SH-SY5Y (cell line): ENCODE measurements around the gene DCAF16.

Experiments used
- GATA2 ChIP-seq: IDR thresholded peaks from 2 replicates; pipeline ENCODE4 v1.6.1; 2011; ENCODE audit warnings: mild to moderate bottlenecking, low read depth, low read length
- GATA3 ChIP-seq: IDR thresholded peaks from 2 replicates; pipeline ENCODE4 v1.6.1; 2011; ENCODE audit warnings: low read depth, mild to moderate bottlenecking, low read length, moderate library complexity

The DCAF16 gene

DNA sequence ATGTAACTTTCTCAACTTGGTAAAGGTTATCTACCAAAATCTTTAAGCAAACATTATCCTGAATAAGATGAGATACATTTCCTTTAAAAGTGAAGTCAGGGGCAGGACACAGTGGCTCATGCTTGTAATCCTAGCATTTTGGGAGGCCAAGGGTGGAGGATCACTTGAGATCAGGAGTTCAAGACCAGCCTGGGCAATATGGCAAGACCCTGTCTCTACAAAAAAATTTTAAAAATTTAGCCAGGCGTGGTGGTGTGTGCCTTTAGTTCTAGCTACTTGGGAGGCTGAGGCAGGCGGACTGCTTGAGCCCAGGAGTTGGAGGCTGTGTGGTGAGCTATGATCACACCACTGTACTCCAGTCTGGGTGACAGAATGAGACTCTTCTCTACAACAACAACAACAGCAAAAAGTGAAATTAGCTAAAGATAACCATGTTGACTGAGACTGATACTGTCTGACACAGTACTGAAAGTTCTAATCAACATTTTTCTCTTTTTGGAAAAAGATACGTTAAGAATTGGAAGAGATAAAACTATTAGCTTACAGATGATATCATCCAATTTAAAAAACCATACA, 4.9 kb downstream of the DCAF16 start:
- TF ChIP-seq GATA3 (no peak), GATA2 (no peak)

DNA sequence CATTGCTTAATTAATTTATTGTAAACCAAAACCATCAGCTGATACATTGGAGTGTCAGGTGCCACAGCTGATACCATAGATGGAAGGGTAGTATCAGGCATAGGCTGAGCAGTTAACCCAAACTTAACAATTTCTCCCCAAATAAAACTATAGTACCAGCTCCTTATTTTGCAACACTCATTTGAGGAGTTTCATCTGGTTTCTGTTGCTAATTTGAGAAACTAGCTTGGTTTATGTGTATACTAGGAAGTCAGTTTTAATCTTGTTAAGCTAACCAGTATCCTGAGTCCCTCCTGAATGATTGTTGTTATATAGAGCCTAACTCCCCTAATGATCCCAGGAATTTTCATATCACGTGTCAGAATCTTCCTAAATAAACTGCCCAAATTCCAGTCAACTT, 12.7 kb downstream of the DCAF16 start:
- TF ChIP-seq GATA2 (no peak), GATA3 (no peak)

DNA sequence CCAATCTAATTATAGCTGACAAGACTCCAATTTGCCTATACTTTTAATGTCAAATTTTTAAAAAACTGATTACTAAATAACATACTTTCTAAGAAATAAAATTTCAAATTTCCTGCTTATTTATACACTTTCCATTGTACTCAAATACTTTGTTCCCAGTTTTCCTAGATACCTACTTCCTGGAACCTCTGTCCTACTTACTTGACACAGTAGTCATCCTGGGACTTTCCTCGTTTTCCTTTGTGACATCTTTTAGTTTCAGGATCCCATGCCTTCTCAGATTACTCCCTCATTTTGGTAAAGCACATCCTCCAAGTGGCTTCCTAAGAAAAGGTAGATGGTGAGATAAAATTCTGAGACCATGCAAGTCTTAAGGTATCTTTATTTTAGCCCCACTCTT, 15.8 kb downstream of the DCAF16 start:
- TF ChIP-seq GATA2 (no peak), GATA3 (no peak)

DNA sequence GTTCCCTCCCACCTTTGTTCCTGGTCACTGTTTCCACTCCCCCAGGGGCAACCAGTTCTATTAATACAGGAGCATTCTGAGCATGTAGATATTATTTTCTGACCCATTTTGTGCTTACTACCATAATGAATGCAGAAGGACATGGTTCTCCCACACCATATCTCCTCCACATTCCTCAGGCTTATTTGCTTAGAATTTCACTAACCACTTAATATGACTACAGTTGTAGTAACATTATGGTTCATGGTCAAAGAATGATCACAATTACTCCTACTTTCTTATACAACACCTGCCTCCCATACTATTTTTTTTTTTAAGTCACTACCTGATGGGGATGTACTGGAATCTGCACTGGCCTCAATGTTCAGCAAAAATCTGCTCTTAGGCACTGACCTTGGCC, 21.6 kb downstream of the DCAF16 start:
- TF ChIP-seq GATA3: no peak
- TF ChIP-seq GATA2: no peak

DNA sequence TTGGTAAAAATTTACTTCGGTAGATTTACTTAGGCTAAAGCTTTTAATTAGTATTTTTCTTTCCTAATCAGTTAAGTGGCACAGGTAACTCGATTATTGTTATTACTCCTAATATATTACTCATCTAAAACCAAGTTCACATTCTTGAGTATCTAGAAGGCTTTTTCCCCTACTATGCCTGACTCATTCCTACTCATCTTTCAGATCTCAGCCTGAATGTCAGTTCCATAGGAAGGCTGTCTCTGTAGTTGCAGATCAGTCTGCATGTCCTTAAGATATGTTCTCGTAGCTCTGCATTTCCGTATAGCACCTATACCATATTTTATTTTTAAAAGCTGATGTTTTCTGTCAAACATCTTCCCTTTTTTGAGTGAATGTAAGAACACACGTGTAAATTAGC, 23.2 kb downstream of the DCAF16 start:
- TF ChIP-seq GATA2: no peak
- no peak for TF ChIP-seq GATA3

DNA sequence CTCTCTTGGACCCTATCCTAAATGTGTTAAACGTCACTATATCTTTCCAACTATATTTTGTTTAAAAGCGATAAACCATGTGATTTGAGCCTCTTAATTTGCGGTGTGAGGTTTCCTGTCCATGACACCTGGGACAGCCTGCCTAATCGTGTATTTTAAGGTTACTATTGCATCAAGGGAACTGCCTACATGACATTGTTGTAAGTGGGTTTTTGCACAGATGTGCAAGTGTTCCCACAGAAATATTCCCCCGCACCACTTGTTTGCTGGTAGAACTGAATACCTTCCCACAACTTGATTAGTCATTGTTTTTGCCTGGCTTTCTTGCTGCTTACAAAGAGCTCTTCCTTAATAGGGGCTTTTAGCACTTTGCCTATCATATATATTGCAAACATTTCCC, 24.0 kb downstream of the DCAF16 start:
- no peak for TF ChIP-seq GATA2
- TF ChIP-seq GATA3: no peak

DNA sequence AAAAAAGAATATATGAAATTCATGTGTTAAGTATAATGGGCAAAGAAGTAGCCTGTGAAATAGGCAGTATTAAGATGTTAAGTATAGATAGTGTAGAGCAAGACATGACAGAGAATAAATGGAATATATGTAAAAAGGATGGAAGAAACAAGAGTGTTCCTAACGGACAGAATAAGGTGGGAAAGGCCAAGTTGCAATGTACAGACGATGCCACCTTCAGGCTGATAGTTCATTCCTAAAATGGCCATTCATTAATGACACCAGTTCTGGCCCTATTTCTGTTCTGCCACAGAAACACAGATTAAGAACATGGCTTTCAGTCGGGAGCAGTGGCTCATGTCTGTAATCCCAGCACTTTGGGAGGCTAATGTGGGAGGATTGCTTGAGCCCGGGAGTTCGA, 24.7 kb downstream of the DCAF16 start:
- no peak for TF ChIP-seq GATA3
- TF ChIP-seq GATA2: no peak

DNA sequence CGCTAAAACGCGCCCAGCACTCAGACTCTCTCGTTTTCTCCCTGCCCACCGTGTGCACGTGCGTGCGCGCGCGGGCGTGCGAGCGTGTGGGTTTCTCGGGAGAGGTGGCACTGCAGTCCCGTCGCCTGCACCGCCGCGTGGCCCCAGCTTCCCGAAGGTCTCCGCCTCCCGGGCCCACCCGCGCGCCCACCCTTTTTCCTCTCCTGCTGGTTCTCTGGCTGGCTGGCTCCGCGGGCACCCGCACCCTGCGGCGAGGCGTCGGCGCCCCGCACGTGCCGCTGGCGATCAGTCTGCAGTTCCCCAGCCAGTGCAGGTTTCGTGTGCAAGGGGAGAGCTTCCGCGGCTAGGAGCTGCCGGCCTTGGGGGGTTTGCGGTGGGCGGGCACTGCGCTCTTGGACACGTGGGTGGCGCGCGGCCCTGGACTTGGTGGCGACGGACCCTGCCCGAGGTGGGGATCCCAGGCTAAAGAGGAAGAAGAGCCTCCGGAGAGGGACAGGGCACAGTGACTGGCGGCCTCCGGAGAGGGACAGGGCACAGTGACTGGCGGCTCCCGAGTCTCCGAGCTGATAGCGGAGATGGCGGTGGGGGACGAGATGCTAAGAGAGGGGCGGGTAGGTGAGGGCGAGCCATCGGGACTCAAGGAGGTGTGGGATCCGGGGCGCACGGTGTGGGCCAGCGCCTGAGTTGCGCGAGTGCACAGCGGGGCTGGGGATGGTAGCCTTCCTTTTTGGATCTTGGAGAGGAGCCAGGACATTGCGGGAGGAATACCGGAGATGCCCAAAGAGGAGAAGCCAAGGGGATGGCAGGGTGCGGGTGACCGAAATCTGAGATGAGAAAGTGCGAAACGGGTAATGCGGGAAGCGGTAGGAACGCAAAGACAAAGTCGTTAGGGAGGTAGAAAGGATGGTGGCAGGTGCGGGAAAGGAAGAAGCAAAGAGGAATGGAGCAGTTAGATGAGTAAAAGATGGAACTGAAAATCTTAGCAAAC, 29.0 kb downstream of the DCAF16 start, which contains the start of gene FAM184B:
TSS of gene FAM184B (minus strand) at position 322 of the 988 bp plus-strand sequence. CDS start 322 bp downstream, outside the sequence.
- TF ChIP-seq GATA3 (no peak), GATA2 (no peak)

DNA sequence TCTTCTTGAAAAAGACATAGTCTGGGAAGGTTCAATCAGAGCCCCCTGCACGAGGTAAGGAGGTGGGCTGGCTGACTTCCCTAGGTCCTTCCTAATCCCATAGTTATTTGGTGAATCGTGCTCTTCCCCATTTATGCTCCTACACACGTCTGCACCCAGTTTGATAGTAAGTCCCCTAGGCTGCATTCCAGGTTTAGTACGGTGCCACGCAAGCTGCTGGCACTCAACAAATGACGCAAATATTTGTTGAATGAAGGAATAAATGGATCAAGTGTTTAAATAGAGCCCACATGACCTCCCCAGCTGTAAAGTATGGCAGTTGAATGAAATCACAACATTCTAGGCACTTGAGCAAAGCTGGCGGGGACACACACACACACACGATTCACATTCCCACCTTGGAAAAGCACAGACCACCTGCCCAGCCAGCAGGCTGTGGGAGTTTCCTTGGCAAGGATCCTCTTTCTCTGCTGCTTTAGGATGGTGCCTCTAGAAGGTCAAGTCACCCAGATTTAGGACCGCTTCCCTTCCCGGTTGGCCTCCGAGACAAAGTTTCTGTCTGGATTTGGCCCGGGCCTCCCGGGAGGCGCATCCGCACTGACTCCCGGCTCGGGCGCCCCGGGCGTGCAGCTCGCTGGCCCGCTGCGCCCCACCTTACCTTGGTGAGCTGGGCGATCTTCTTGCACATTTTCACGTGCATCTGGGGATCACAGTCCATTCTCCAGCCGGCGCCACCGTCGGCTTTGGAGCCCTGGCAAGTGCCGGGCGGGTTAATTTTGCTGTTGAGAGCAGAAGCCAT, 29.9 kb downstream of the DCAF16 start:
- TF ChIP-seq GATA2: no peak
- no peak for TF ChIP-seq GATA3

DNA sequence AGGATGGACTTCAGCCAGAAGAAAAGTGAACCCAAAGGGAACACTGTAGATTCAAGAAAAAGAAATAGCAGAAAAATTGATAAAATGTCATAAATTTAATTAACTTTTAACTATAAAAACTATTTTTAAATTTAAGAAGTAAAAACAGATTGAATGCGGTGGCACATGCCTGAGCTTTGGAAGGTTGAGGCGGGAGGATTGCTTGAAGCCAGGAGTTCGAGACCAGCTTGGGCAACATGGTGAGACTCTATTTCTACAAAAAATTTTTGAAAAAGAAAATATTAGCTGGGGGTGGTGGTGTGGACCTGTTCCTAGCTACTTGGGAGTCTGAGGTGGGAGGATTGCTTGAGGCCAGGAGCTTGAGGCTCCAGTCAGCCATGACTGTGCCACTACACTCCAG, 32.1 kb downstream of the DCAF16 start:
- TF ChIP-seq GATA3 (no peak), GATA2 (no peak)

DNA sequence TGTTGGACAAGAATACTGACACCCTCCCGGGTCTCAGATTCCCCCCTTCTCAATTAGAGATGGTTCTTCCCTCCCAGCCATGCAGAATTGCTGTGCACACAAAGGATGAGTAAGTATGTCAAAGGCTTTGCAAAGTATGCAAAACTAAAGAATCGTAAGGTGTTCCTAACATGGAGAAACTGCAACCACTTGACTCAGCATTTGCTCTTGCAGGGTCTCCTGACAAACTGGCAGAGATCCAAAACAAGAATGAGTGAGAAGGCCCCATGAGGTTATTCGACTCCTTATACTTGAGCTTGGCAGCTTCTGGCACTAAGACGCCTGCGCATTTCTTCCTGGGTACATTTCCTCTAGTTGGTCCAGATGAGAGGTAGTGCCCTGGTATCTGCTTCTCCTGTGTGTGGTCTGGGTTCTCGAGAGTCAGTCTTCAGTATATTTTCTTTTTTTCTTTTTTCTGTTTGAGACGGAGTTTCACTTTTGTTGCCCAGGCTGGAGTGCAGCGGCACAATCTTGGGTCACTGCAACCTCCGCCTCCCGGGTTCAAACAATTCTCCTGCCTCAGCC, 37.3 kb downstream of the DCAF16 start:
- no peak for TF ChIP-seq GATA2
- TF ChIP-seq GATA3: no peak

DNA sequence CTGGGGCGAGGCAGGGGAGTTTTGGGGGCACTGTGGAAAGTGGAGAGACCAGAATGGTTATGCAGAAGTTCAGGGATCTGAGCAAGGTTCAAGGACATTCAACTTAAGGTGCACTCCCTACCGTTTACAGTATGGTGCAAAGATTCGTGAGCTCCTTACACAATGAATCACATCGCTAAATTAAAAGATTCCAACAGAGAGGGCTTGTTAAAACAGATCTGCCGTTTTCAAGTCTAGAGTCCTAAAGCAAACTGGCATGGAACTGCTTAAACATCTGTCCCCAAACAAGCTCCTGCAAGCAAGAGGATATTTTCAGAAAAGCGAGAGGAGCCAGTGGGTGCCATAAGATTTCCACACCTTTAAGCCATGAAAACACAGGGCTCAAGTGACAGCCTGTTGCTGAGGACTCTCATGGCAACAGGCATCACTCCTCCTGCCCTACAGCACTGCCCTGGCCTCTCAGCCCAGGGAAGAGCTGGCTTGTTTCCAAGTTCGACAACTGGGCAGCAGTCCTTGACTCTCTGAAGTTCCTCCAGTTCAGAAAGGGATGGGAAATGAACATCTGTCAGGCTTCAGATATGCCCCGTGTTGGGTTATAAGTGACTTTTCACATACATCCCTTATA, 39.2 kb downstream of the DCAF16 start:
- no peak for TF ChIP-seq GATA2
- TF ChIP-seq GATA3: no peak

DNA sequence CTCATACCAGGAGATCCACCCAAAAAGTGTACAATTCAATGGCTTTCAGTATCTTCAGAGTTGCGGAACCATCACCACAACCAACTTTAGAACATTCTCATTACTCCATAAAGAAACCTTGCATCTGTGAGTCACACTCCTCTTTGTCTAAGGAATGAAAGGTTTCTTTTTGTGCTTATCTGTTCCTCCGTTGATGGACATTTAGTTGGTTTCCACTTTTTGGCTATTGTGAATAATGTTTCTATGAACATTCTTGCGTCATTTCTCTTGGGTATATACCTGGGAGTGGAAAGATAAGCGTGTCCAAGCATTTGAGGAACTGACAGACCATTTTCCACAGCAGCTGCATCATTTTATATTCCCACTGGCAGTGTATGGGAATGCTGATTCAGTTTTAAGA, 39.7 kb downstream of the DCAF16 start:
- TF ChIP-seq GATA3: no peak
- TF ChIP-seq GATA2: no peak
